HepG2 (cell line): ENCODE data around the gene FARSB. TPM values are rescaled to one million over a fixed set of nuclear protein-coding genes. Genes with fewer than 3 reads are reported as not detected.

Source experiments
- ASH2L ChIP-seq: fragments of 300-600, 200-600 bp; sonication (generic); IDR thresholded peaks from 2 replicates; pipeline ENCODE4 v1.7.0; 2017; ENCODE audit warnings: low read depth, mild to moderate bottlenecking, moderate library complexity, mixed read lengths, low read length; ENCODE audit not compliant: insufficient read length
- CHCHD3 ChIP-seq: sonication (generic); formaldehyde crosslinking; IDR thresholded peaks from 2 replicates; pipeline ENCODE4 v1.8.0; 2022; ENCODE audit warnings: mild to moderate bottlenecking, missing genetic modification reagents, moderate library complexity
- FOSL2 ChIP-seq: sonication (generic); formaldehyde crosslinking; IDR thresholded peaks from 2 replicates; pipeline ENCODE4 v1.4.0; 2020; ENCODE audit warnings: missing genetic modification reagents
- IKZF4 ChIP-seq: sonication (generic); formaldehyde crosslinking; IDR thresholded peaks from 2 replicates; pipeline ENCODE4 v1.5.1; 2020; ENCODE audit warnings: borderline replicate concordance, mild to moderate bottlenecking, low read depth, missing genetic modification reagents; ENCODE audit errors: not compliant biosample characterization
- JUNB ChIP-seq: sonication (generic); formaldehyde crosslinking; IDR thresholded peaks from 2 replicates; pipeline ENCODE4 v1.8.0; 2022; ENCODE audit warnings: missing genetic modification reagents, mild to moderate bottlenecking, borderline replicate concordance
- KAT8 ChIP-seq: IDR thresholded peaks from 2 replicates; pipeline ENCODE4 v1.6.1; 2016; ENCODE audit warnings: missing genetic modification reagents, missing compliant biosample characterization
- MTERF4 ChIP-seq: sonication (generic); formaldehyde crosslinking; IDR thresholded peaks from 2 replicates; pipeline ENCODE4 v1.8.0; 2023; ENCODE audit warnings: mild to moderate bottlenecking, missing genetic modification reagents
- NFE2L2 ChIP-seq: fragments of 150-350 bp; IDR thresholded peaks from 2 replicates; pipeline ENCODE4 v1.6.1; 2014; ENCODE audit warnings: low read length
- NR2C2 ChIP-seq: sonication (generic); formaldehyde crosslinking; IDR thresholded peaks from 2 replicates; pipeline ENCODE4 v1.4.0; 2020; ENCODE audit warnings: missing genetic modification reagents, mild to moderate bottlenecking, moderate library complexity, borderline replicate concordance
- RFX3 ChIP-seq: IDR thresholded peaks from 2 replicates; pipeline ENCODE4 v1.6.1; 2016; ENCODE audit warnings: missing biosample characterization, missing genetic modification reagents
- ZBTB26 ChIP-seq: IDR thresholded peaks from 2 replicates; pipeline ENCODE4 v1.6.1; 2016; ENCODE audit warnings: missing compliant biosample characterization, missing genetic modification reagents, borderline replicate concordance
- ZNF407 ChIP-seq: sonication (generic); formaldehyde crosslinking; IDR thresholded peaks from one replicate; pipeline ENCODE4 v1.5.1; 2020; ENCODE audit warnings: mild to moderate bottlenecking, missing genetic modification reagents; ENCODE audit errors: not compliant biosample characterization
- ZNF564 ChIP-seq: sonication (generic); formaldehyde crosslinking; IDR thresholded peaks from 2 replicates; pipeline ENCODE4 v1.8.1; 2023; ENCODE audit warnings: mild to moderate bottlenecking, missing genetic modification reagents
- polyA plus RNA-seq, 8 experiments: library from polyadenylated mRNA; depleted of rRNA in 3 of 8; stranded (reverse) in 7 of 8; unstranded in 1 of 8; fragments of >200 nt; fragmentation: Illumina TruSeq in 4 of 8; extraction: Trizol in 4 of 8; gene quantifications; 2 replicates each; pipeline versions ENCODE4 v1.2.1 to v1.2.3, GENCODE V29; 2011 to 2016; ENCODE audit warnings: low read depth in 4 of 8, missing spikeins in 1 of 8, mixed read lengths in 1 of 8; ENCODE audit not compliant: insufficient read depth in 1 of 8
- total RNA-seq, 5 experiments: library from RNA; depleted of rRNA; stranded (reverse); fragments of >200 nt; fragmentation: Illumina TruSeq; extraction: Trizol; gene quantifications; 2 replicates each; pipeline ENCODE4 v1.2.3, GENCODE V29; 2016; ENCODE audit warnings: low read depth in 1 of 5
- TF ChIP-seq, protein P1 (sequence below): sonication (generic); formaldehyde crosslinking; IDR thresholded peaks from 2 replicates; pipeline ENCODE4 v1.4.0; 2020; ENCODE audit warnings: missing genetic modification reagents, borderline replicate concordance
- TF ChIP-seq, protein P2 (sequence below): sonication (generic); formaldehyde crosslinking; IDR thresholded peaks from 2 replicates; pipeline ENCODE4 v1.9.0; 2021; ENCODE audit warnings: missing genetic modification reagents, borderline replicate concordance

FARSB gene
- total and polyA plus RNA-seq, 2 of the 13 experiments (the other 11 are each of a cell fraction or from before 2014, with no cell fraction given): 23.3 to 45.9 TPM

GRCh38 chr2:222655787-222656525, at the start of gene FARSB (continued):
- TF ChIP-seq, protein P1, sequence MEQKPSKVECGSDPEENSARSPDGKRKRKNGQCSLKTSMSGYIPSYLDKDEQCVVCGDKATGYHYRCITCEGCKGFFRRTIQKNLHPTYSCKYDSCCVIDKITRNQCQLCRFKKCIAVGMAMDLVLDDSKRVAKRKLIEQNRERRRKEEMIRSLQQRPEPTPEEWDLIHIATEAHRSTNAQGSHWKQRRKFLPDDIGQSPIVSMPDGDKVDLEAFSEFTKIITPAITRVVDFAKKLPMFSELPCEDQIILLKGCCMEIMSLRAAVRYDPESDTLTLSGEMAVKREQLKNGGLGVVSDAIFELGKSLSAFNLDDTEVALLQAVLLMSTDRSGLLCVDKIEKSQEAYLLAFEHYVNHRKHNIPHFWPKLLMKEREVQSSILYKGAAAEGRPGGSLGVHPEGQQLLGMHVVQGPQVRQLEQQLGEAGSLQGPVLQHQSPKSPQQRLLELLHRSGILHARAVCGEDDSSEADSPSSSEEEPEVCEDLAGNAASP: no peak
- TF ChIP-seq MTERF4 (CRISPR knock-in tag): no peak
- TF ChIP-seq ZNF407 (CRISPR knock-in tag): peak; percentile 65
- no peak for TF ChIP-seq RFX3 (CRISPR knock-in tag)
- peak; percentile 99 for TF ChIP-seq ASH2L
- TF ChIP-seq, protein P2, sequence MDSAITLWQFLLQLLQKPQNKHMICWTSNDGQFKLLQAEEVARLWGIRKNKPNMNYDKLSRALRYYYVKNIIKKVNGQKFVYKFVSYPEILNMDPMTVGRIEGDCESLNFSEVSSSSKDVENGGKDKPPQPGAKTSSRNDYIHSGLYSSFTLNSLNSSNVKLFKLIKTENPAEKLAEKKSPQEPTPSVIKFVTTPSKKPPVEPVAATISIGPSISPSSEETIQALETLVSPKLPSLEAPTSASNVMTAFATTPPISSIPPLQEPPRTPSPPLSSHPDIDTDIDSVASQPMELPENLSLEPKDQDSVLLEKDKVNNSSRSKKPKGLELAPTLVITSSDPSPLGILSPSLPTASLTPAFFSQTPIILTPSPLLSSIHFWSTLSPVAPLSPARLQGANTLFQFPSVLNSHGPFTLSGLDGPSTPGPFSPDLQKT (CRISPR knock-in tag): no peak
- TF ChIP-seq JUNB (CRISPR knock-in tag): no peak
- peak; percentile 87 for TF ChIP-seq NR2C2 (CRISPR knock-in tag)
- peak; percentile 93 for TF ChIP-seq IKZF4 (CRISPR knock-in tag)
- peak; percentile 40; the same call in 1 of the 2 replicates for TF ChIP-seq FOSL2 (CRISPR knock-in tag)
- peak; percentile 81; the same call in 1 of the 2 replicates for TF ChIP-seq CHCHD3 (CRISPR knock-in tag)
- 0 out of 2 replicates have a peak, but pooled peaks have one; percentile 2 for TF ChIP-seq NFE2L2
- TF ChIP-seq KAT8 (CRISPR knock-in tag): peak; percentile 90
- TF ChIP-seq ZNF564 (CRISPR knock-in tag): no peak; the same call in 1 of the 2 replicates
- peak; percentile 85 for TF ChIP-seq ZBTB26 (CRISPR knock-in tag)
